GM19240 (cell line): ENCODE data around the gene SYNPR.

Experiments used
- DNase-seq: peaks from one replicate; pipeline ENCODE4 v3.0.0; 2011; ENCODE audit warnings: low spot score; ENCODE audit not compliant: insufficient read length

Gene SYNPR

GRCh38 chr3:63471781-63472180 is 193.7 kb downstream of the SYNPR start:
- no peak for DNase-seq

- no peak for DNase-seq
These were observed 195.6 kb downstream of the SYNPR start for GRCh38 chr3:63473641-63474166.

GRCh38 chr3:63474828-63475518 is 196.9 kb downstream of the SYNPR start:
- DNase-seq = no peak

GRCh38 chr3:63477494-63478129 is 199.5 kb downstream of the SYNPR start:
- DNase-seq = no peak

DNA sequence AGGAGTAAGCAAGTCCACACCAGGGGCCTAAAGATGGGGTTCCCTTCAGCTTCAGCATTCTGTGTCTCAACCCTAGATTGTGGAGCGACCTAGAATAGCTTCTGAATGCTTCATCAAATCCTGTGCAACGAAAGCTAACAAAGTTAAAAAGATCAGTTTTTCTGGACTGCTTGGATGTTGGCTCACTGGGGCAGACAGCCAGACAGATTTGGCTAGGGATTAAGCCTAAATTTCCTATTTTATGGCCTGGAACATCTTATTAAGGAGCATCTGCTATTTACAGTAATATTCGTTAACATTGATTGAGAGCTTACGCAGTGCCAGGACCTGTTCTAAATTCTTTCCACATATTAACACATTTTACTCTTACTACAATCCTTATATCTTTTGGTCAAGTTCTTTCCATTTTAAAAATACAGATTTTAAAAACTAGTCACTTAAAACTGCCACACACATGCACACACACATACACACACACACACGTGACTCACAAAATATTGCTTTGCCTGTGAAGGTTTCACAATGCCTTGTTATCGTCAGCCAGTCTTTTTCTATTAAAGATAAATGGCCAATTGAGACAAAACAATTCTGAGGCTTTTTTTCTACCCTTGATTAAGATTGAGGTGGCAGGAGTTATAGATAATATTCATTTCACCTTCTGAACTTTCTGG is 201.0 kb downstream of the SYNPR start:
- DNase-seq = no peak

- DNase-seq = no peak
These were observed 201.5 kb downstream of the SYNPR start for GRCh38 chr3:63479661-63480035.

- no peak for DNase-seq
These were observed 203.5 kb downstream of the SYNPR start for GRCh38 chr3:63481627-63482026.

DNA sequence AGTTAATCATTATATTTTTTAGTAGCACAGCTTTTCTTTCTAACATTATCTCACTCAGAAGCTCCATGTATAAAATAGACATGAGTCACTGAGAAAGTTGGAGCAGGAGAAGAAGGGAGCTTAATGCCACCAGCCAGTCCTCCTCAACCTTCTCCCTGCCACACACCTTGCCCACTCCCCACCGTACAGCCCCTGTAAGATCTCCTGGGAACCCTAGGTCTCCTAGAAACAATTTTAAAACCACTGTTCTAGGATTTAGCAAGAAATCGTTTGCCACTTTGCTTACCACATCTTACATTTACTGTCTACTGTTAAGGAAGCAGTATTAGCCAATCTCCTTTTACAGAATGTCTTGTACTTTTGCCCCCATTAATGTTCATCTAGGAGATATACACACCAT is 204.2 kb downstream of the SYNPR start:
- no peak for DNase-seq

DNA sequence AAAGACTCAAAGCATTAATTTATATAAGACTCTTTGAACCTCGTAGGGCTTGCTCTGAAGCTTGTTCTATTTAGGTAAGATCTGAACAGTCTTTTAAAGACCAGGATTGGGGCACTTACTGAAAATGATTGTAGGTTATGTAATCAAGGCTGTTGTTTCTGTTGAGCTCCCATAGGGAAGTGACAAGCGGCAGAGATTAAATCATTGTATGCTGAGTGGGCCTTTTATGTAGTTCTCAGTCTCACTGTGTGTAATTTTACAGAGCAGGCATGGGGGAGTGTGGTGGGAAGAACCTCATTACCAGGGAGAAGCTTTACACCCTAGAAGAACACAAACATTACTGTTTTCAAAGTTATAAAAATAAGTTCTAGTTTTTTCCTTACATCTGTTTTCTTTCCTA is 214.4 kb downstream of the SYNPR start:
- DNase-seq = no peak

DNA sequence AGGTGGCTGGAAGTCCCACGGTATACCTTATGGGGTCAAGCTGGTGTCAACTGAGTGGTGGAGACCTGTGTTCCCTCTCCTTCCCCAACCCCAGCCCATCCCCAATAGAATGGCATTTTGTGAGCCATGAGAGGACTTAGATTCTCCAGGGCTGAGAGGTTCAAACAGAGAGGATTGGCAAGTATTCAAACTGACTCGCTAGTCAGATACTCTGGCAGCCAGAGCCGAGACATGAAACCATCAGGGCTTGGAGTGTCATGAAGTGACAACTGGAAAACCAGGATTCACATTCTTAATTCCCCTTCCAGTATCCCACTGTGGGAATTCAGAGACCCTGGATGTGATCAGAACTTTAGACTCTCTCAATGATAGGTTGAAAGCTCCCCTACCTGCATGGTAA is 215.0 kb downstream of the SYNPR start:
- no peak for DNase-seq

DNA sequence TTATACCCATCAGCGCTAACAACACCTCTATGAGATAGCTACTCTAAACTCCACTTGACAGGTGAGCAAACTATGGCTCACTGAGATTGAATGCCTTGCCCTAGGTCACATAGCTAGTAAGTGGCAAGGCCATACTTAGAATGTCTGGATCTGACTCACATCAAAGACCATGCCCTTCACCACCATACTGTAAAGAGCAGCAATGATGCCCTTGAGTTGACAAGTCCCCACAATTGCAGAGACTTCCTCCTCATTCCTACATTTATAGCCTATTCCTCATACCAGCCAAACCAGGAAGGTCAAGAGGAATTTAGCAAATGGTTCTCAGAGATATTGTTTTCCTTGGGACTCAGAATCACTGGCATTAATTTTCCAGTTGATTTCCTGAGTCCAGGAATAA is 216.5 kb downstream of the SYNPR start:
- no peak for DNase-seq

- DNase-seq = no peak
These were observed 219.5 kb downstream of the SYNPR start for GRCh38 chr3:63497641-63498040.

DNA sequence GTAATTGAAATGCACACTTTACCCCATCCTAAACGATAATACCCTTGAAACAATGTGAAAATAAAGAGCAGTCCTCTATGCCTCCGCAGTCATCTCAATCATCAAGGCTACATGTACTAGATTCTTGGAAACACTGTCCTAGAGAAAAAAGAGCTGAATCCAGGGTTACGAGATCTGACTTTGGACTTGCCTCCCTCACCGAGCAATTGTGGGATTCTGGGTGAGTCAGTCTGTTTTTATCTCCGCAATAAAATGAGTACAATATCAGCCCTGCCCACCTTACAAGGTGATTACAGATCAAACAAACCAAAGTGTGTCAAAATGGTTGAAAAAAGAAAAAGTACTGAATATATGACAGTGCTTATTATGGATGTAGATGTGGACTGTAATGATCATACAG is 222.1 kb downstream of the SYNPR start:
- DNase-seq = no peak

- no peak for DNase-seq
These were observed 230.2 kb downstream of the SYNPR start for GRCh38 chr3:63508305-63508704.

- no peak for DNase-seq
These were observed 230.7 kb downstream of the SYNPR start for GRCh38 chr3:63508771-63509170.

GRCh38 chr3:63513791-63514190 is 235.7 kb downstream of the SYNPR start:
- no peak for DNase-seq

GRCh38 chr3:63514678-63515077 is 236.6 kb downstream of the SYNPR start:
- DNase-seq = no peak

GRCh38 chr3:63519426-63519825 is 241.3 kb downstream of the SYNPR start:
- no peak for DNase-seq

GRCh38 chr3:63521657-63522056 is 243.5 kb downstream of the SYNPR start:
- no peak for DNase-seq

DNA sequence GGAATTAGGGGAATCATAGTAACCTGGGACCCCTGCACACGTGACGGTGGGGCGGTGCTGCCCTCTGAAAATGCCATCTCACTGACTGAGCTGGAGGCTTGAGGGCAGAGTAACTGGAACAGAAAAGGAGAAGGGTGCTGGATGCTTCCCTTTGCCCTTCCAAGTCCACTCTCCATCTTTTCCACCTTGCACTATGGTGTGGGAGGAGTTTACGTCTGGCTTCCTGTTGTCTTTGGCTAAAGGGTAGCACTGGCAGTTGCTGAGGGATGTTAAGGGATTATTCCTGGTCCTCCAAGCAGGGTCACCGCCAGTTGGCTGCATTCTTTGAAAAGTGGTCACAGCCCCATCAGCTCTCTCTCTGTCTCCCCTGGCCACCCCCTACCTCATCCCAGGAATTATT is 245.0 kb downstream of the SYNPR start:
- DNase-seq = no peak

GRCh38 chr3:63528325-63529000 is 250.4 kb downstream of the SYNPR start:
- no peak for DNase-seq

DNA sequence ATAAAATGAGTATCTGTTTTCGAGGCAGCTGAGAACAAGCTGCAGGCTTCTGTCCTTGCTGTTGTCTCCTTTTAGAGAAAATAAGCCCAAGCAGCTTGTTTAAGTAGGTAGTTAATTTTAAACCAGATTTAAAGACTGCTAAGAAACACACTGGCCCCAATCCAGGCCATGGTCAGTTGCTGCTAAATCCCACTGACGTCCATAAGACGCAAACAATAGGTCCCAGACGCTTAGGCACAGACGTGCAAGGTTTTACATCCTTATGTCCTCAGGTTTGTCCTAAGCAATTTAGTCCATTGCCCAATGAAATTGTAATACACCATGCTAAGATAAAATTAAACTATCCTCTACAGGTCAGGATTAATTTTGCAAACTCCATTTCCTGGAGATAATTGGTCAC is 254.4 kb downstream of the SYNPR start:
- no peak for DNase-seq
